Activated CD4-positive, alpha-beta T cell treated with anti-CD3 and anti-CD28 coated beads, Interleukin-2, amount 50 U/mL, for 48 hours (primary cell): ENCODE results near the gene CTNNA3.
A peak's percentile ranks its signal among the peaks of the same experiment; 100 is the strongest.
"Not testable (repeated sequence)": the region's sequence is repeated elsewhere in the genome, so short reads cannot be mapped to it uniquely, and the experiment has no call there.

Source experiments
- DNase-seq, 2 experiments: peaks; one replicate each; pipeline ENCODE4 v3.0.0-alpha.2; 2020

The CTNNA3 gene

GRCh38 chr10:67599597-67599996 lies 96.4 kb downstream of the CTNNA3 start:
- DNase-seq, result no peak

GRCh38 chr10:67596641-67597040 lies 99.4 kb downstream of the CTNNA3 start:
- no peak for DNase-seq

- no peak for DNase-seq
Measured at GRCh38 chr10:67587771-67588170, 108.2 kb downstream of the CTNNA3 start.

GRCh38 chr10:67575532-67575931 lies 120.5 kb downstream of the CTNNA3 start:
- DNase-seq, result no peak

GRCh38 chr10:67573484-67573883 lies 122.5 kb downstream of the CTNNA3 start:
- no peak for DNase-seq

- no peak for DNase-seq
Measured at GRCh38 chr10:67571503-67571902, 124.5 kb downstream of the CTNNA3 start.

GRCh38 chr10:67558311-67558710 lies 137.7 kb downstream of the CTNNA3 start:
- not testable (repeated sequence) for DNase-seq

GRCh38 chr10:67553254-67553653 lies 142.7 kb downstream of the CTNNA3 start:
- DNase-seq, result no peak

GRCh38 chr10:67550838-67551402 lies 145.1 kb downstream of the CTNNA3 start:
- no peak for DNase-seq

- no peak for DNase-seq
Measured at GRCh38 chr10:67550046-67550445, 145.9 kb downstream of the CTNNA3 start.

- DNase-seq, result no peak
Measured at GRCh38 chr10:67549390-67549789, 146.6 kb downstream of the CTNNA3 start.

GRCh38 chr10:67541411-67541810 lies 154.6 kb downstream of the CTNNA3 start:
- no peak for DNase-seq

GRCh38 chr10:67539312-67539711 lies 156.7 kb downstream of the CTNNA3 start:
- DNase-seq, result no peak

GRCh38 chr10:67537906-67538305 lies 158.1 kb downstream of the CTNNA3 start:
- DNase-seq, result no peak

GRCh38 chr10:67533376-67533775 lies 162.6 kb downstream of the CTNNA3 start:
- DNase-seq, result no peak

- DNase-seq, result not testable (repeated sequence)
Measured at GRCh38 chr10:67530990-67531389, 165.0 kb downstream of the CTNNA3 start.

GRCh38 chr10:67527351-67527750 lies 168.6 kb downstream of the CTNNA3 start:
- no peak for DNase-seq

GRCh38 chr10:67521546-67521945 lies 174.4 kb downstream of the CTNNA3 start:
- DNase-seq, result no peak

- DNase-seq, result peak; percentile 4 to 20
Measured at GRCh38 chr10:67520924-67521520, 175.0 kb downstream of the CTNNA3 start.

GRCh38 chr10:67519434-67519833 lies 176.6 kb downstream of the CTNNA3 start:
- no peak for DNase-seq

- DNase-seq, result no peak
Measured at GRCh38 chr10:67518756-67519155, 177.2 kb downstream of the CTNNA3 start.

- DNase-seq, result no peak
Measured at GRCh38 chr10:67518043-67518442, 178.0 kb downstream of the CTNNA3 start.

GRCh38 chr10:67506757-67507091 lies 189.3 kb downstream of the CTNNA3 start:
- DNase-seq, result no peak

GRCh38 chr10:67506083-67506756 lies 189.8 kb downstream of the CTNNA3 start:
- DNase-seq, result no peak
